ENCODE measurements around the gene PIH1D1. TPM values are rescaled to one million over a fixed set of nuclear protein-coding genes. Genes with fewer than 3 reads are reported as not detected.

PIH1D1 gene
- total and polyA plus RNA-seq, 2 donors (not counting 3 experiments of a cell fraction or from before 2014, with no cell fraction given) = 83.2 to 86.9 TPM

DNA sequence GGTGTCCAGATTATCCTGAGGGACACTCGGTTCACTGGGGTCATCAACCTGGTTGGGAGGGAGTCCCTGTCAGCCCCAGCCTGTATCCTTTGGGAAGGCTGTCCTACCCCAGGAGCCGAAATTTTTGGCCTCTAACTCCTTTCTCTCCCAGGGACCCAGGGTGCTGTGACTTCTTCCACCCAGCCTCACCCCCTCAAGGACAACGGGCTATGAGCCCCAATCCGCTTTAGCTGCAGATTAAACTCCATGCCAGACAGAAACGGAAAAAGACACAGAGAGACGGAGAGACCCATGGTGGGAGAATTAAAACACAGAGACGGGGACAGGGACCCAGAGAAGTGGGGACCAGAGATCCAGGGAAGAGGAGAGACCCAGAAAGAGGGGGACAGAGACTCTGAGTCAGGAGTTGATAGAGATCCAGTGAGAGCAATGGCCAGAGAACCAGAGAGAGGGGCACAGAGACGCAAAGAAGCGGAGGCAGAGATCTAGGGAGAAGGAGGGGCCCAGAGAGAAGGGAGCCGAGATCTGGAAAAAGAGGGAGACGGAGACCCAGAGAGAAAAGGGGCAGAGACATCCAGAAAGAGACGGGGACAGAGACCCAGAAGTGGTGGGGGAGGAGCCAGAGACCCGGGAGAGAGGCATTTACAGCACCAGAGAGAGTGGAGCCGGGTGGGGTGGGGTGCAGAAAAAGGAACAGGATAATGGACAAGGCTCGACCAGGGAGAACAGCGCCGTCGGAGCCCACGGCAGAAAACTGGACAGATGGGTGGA, 11.0 kb downstream of the PIH1D1 start:
- peaks cover 53 to 65% of the 10 kb centered on the region in 2 experiments for H3K27me3 ChIP-seq (ENCODE audit: control insufficient read depth in 2 of 2, insufficient read depth in 2 of 2, low read length in 2 of 2)

More for the DNA sequence above, 11.0 kb downstream of the PIH1D1 start:
- Histone ChIP-seq H4K20me1 (replicated peaks; ENCODE audit: control insufficient read depth, extremely low read depth, insufficient read depth, low read length) (no peaks in the 10 kb centered on the region), H3K9me3 (replicated peaks; ENCODE audit: control insufficient read depth, insufficient read depth, low read length) (no peaks in the 10 kb centered on the region), H3K4me3 (replicated peaks in 1 of 3; ENCODE audit: insufficient read depth in 1 of 3, low read depth in 1 of 3, low read length in 3 of 3) (no peak overlapping the region), H3K9me1 (replicated peaks; ENCODE audit: control insufficient read depth, extremely low read depth, insufficient read depth, low read length) (no peaks in the 10 kb centered on the region), H3K4me1 (ENCODE audit: control insufficient read depth, extremely low read depth, insufficient read depth, low read length) (peaks cover 3% of the 10 kb centered on the region), H3K4me2 (ENCODE audit: insufficient read depth, low read length) (no peak overlapping the region), H2AFZ (ENCODE audit: low read depth, low read length) (no peak overlapping the region), H3K9ac (replicated peaks; ENCODE audit: extremely low read depth, insufficient read depth, low read length) (no peak overlapping the region), H3K36me3 (ENCODE audit: control insufficient read depth in 2 of 2, extremely low read depth in 1 of 2, insufficient read depth in 2 of 2, low read length in 2 of 2) (no peaks in the 10 kb centered on the region), H3K27ac (ENCODE audit: insufficient read depth, low read depth, low read length) (no peak overlapping the region), H3K79me2 (ENCODE audit: control insufficient read depth, insufficient read depth, low read length) (no peaks in the 10 kb centered on the region)
- FAIRE-seq (no peak), DNase-seq (ENCODE audit: low read depth, low spot score) (no peak)
- ChIA-PET POLR2A (no interaction called here), CTCF (interaction anchor here (0.9 to 1.5 kb wide), 3 partner anchors 49 to 113 kb away, joined by 3 to 4 read pairs (median 3); partner anchors contain the start of gene DKKL1)
- dilution Hi-C loops (cut with MboI; ENCODE audit: extremely low pct_ligation_motif_present, low sequenced_read_pairs) = no loop called here
- BruUV-seq (replicated peaks) = no TSS peak
- intact Hi-C loops (cut with micrococcal nuclease) = no loop called here
- TF ChIP-seq GATA2 (IDR thresholded peaks at IDR 0.05; ENCODE audit: insufficient read depth, insufficient read length, low read depth, low read length) = no peak
- TF ChIP-seq JUN (IDR thresholded peaks at IDR 0.05; ENCODE audit: borderline replicate concordance, insufficient read depth, insufficient read length, low read depth) = no peak
- TF ChIP-seq, protein P1, sequence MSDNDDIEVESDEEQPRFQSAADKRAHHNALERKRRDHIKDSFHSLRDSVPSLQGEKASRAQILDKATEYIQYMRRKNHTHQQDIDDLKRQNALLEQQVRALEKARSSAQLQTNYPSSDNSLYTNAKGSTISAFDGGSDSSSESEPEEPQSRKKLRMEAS (IDR thresholded peaks at IDR 0.05; ENCODE audit: insufficient read depth, insufficient read length) = no peak
- no peak for TF ChIP-seq MYC (IDR thresholded peaks at IDR 0.05; ENCODE audit: low read depth, low read length)
- no peak for TF ChIP-seq POLR2A (IDR thresholded peaks at IDR 0.05; ENCODE audit: low read depth, low read length)
- no peak for TF ChIP-seq EZH2 (IDR thresholded peaks at IDR 0.05; ENCODE audit: borderline replicate concordance, low read depth, low read length, severe bottlenecking)
- no peak for TF ChIP-seq FOS (IDR thresholded peaks at IDR 0.05; ENCODE audit: borderline replicate concordance, insufficient read depth, low read length)
- TF ChIP-seq POLR2AphosphoS5 (IDR thresholded peaks at IDR 0.05; ENCODE audit: insufficient read depth, low read depth, low read length) = no peak
- TF ChIP-seq CTCF (IDR thresholded peaks at IDR 0.05; ENCODE audit: extremely low read depth in 1 of 2, insufficient read depth in 1 of 2, low read depth in 1 of 2, low read length in 2 of 2) = no peak

Measured in endothelial cell of umbilical vein (primary cell).